SIG-M5 treated with dmso at 0.1 percent for 504 hours (cell line): ENCODE results near the gene RPL14.
A peak's percentile ranks its signal among the peaks of the same experiment; 100 is the strongest.
"Not testable (repeated sequence)": the region's sequence is repeated elsewhere in the genome, so short reads cannot be mapped to it uniquely, and the experiment has no call there.

Source experiments
- DNase-seq: peaks from one replicate; lab custom pipeline; 2025; ENCODE audit not compliant: unreplicated experiment; lab: John Stamatoyannopoulos, UW

The RPL14 gene

GRCh38 chr3:40456940-40457823 is at the start of gene RPL14:
TSS of gene RPL14 (plus strand) at chr3:40457339. CDS start at chr3:40457472, 133 bp downstream.
- DNase-seq = peak; percentile 96

GRCh38 chr3:40407611-40408010 is 49.5 kb upstream of the RPL14 start:
- DNase-seq = no peak

GRCh38 chr3:40414270-40414669 is 42.9 kb upstream of the RPL14 start:
- DNase-seq = no peak

DNA sequence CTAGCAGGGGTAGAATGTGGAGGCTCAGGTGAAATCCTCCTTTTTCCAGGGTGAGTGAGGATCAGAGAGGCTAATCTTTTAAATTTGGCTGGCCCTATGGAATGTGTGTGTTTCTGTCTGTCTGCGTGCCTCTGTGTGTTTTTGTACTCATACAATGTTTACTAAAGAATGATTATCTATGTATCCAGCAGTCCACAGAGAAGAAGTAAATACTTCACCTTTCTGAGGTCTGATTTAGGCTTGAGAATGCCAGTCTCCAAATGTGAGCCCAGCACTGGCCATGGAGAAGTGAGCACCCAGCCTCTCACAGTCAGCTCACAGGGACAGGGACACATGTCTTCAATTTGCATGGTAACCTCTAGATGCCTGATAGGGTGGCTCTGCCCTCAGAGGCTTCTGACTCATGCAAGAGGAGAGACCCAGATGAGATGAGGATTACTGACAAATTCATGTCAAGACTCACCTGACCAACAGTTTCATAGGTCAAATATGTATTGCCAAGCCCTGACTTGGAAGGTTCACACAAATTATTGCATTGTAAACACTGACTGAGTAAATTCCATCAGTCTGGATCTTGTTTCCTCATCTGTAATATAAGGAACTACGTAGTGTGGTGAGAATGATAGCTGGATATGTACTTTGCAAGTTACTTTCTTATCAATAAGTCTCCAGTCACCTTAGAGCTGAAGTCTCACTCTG is 39.1 kb upstream of the RPL14 start:
- DNase-seq = peak; percentile 33

GRCh38 chr3:40422861-40423260 is 34.3 kb upstream of the RPL14 start:
- no peak for DNase-seq

DNA sequence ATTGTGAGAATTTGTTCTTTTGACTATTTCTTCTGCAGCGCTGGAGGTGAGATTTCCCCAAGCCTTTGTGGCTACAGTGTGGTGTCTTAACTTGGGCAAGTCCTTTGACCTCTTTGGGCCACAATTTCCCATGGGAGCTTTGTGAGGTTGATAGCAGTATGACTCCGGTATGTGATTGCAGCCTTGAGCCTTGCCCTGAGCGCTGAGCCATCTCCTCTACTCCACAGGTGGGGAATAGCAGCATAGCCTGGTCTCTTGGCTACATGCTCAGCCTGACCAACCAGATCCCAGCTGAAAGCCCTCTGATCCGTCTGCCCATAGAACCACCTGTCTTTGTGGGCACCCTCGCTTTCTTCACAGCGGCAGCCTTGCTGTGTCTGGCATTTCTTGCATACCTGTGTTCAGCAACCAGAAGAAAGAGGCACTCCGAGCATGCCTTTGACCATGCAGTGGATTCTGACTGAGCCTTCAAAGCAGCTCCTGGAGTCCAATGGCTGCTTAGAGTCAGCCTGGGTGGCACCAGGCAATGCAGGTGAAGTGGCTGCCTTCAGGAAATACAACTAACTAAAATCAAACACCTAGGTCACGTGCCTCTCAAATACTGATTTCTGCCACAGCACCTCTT is 30.0 kb upstream of the RPL14 start:
- DNase-seq = no peak

GRCh38 chr3:40432793-40433192 is 24.3 kb upstream of the RPL14 start:
- no peak for DNase-seq

DNA sequence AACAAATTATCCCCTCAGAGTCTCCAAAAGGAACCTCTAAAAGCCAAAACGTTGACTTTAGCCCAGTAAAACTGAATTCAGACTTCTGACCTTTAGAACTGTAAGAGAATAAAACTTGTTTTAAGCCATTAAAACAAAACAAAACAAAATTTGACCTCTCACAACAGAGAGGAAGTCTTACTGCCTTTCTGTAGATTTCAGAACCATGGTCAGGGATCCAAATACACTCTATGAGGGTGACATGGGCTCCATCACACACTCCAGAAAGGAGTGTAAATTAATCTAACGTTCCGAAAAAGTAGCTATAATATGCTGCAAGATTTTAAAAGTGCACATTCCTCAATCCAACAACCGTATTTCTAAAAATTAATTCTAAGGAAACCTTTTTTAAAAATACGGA is 19.2 kb upstream of the RPL14 start:
- DNase-seq = no peak

DNA sequence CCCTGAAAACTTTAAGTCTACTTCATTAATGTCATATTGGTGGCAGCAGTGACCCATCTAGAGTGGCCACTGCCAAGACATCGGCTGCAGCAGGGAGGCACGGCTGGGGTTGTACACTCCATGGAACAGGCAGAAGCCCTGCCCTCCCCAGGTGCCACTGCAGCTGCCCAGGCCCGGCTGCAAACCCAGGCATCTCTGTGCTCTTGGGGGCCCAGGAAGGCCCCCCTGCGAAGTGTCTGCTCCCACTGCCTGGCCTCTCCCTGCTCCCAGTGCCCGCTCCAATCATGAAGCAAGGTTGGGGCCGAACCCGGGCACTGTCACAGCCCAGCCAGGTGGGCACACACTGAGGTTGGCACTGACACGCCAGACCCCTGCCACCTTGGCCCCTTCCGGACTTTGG is 12.1 kb upstream of the RPL14 start:
- DNase-seq = no peak

GRCh38 chr3:40445880-40446279 is 11.3 kb upstream of the RPL14 start:
- no peak for DNase-seq

DNA sequence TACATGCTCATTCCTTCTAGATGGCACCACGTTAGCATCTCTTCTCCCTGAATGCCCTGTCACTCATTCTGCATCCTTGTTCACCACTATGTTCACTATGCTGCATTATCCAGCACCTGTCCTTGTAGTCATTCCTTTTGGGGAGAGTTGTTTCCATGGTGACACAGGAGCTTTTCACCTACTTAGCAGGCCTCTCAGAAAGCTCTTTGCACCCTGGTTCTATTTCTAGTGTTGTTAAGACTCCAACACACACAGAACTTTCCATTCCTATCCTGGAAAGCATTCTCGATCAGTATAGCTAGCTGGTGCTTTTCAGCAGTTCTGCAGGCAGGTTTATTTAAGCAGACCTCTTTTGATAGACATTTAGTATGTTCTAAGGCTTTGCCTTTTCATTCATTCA is 6.7 kb upstream of the RPL14 start:
- no peak for DNase-seq

DNA sequence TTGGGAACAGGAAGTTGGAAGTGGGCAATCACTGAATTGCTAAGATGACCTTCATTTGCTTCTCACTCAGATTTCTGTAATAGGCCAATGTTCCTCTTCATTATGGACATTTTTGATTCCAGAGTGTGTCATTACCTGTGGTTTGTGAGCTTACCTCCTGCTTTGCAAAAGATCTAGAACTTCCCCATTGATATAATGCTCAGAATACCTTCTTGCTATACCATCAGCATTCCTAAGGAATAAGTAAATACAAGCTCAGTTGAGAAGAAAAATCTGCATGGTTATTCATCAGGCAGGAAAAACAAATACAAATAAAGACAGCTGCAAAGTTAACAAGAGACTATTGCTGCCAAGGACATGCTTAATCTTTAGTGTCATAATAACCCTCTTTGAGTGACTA is 5.6 kb upstream of the RPL14 start:
- DNase-seq = no peak

DNA sequence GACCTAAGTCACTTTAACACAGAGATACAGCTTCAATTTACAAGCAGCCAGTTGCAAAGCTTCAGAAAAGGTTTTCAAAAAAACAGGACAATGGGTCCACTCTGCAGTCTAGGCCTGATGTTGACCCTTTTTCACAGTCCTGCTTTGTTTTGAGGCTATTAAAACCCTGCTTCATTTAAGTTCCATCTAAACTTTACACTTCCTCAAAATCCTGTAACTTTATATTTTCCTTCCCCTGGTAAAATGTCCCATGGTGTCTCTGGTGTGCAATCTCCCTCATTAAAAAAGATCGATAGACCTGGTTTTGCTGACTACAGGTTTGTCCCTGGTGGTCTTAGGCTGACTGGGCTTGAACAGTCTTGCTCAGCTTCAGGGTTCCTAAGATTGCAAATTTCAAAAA is 5.1 kb upstream of the RPL14 start:
- DNase-seq = no peak

DNA sequence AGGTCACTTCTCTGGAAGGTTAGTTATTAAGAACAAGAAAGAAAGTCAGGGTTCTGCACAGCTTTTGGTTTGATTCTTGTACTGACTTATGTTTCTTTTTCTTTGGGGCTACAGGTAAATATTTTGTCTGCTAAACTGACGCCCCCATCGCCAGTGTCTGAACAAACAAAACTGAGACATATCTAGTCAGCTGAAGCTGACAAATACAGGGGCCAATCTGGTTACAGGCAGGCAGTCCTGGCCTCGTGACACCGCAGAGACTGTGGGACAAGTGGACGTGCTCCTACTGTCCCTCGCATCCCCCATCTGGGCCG is 4.6 kb upstream of the RPL14 start:
- no peak for DNase-seq

DNA sequence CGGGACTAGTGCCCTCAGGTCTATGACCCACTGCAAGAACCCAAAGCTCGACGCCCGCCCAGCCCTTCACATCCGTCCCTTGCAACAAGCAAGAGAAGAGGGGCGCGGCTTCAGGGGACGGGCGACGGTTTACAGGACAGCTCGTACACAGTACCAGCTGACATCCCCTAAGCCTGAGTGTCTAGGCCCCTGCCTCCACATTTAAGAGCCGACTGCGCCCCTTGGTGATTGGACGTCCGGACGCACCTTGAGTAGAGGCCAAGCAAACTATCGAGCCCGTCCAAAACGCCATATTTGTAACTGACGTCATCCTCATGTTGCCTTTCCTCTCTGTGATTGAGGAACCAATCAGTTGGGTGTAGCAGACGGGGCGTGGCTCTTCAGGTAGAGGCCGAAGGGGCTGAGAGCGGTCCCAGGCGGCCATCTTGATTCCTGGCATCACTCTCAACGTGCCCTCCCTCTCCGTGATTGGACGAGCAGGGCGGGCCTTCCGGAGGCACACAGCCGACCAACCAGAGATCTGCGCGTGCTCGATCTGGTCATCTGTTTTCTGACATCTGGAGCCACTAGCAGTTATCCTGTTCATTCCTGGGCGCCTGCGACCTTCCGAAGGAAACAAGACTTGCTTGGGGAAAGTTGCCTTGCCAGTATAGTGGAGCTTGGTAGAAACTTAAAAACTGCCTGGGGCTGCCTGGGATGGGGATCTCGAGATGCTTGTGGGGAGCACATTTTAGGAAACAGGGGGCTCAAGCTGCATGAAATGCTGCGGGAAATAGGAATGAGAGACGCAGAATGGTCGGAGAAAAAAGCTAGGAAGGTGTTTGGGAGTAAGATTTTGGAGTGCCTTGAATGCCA is 4.0 kb upstream of the RPL14 start:
- DNase-seq = peak; percentile 100

DNA sequence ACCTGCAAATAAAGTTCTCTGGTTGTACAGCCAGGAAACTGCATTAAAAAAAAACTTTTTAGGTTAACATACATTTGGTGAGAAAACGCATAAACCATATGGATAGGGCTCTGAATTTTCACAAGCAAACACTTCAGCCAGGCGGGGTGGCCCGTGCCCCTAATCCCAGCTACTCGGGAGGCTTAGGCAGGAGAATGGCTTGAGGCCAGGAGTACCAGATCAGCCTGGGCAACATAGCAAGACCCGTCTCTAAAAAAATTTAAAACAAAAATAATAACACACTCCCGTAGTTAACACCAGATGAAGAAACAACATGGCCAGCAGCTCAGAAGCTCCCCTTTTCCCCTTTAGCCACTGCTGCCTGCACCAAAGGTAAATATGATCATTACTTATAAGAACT is 3.2 kb upstream of the RPL14 start:
- DNase-seq = no peak

GRCh38 chr3:40455328-40455727 is 1.8 kb upstream of the RPL14 start:
- no peak for DNase-seq

DNA sequence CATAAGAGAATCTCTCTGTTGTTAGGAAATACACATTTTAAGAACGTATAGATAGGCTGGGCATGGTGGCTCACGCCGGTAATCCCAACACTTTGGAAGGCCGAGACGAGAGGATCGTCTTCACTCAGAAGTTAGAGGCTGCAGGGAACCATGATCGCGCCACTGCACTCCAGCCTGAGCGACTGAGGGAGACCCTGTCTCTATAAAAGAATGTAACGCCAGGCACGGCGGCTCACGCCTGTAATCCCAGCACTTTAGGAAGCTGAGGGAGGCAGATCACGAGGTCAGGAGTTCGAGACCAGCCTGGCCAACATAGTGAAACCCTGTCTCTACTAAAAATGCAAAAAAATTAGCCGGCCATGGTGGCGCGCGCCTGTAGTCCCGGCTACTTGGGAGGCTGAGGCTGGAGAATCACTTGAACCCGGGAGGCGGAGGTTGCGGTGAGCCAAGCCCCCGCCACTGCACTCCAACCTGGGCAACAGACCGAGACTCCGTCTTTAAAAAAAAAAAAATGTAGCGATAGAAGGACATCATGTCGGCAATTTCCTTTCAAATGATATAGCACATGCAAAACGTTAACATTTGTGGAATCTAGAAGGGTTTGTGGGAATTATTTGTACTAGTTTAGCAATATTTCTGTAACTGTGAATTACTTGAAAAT is 730 bp upstream of the RPL14 start:
- no peak for DNase-seq

DNA sequence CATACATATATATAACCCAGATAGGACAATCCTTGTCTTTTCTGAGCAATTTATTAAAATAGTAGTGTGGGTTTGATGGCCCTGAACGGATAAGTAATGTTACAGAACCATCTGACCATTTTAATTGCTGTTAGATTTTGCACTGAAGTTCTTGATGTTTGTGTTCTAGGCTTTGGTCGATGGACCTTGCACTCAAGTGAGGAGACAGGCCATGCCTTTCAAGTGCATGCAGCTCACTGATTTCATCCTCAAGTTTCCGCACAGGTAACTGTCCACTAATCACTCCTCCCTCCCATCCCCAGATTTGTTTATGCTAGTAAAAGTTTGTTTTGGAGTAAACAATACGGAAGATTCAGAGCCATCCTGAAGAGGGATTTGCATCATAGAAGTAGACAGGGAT is 1.3 kb downstream of the RPL14 start:
- no peak for DNase-seq

DNA sequence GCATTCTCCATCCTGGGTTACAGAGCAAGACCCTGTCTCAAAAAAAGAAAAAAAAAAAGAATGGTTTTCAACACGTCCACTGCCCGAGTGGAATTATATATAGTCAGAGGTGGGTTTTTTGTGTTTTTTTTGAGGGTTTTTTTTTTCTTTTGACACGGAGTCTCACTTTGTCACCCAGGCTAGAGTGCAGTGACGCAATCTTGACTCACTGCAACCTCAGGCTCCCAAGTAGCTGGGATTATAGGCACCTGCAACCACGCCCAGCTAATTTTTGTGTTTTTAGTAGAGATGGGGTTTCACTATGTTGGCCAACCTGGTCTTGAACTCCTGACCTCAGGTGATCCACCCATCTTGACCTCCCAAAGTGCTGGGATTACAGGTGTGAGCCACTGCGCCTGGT is 3.3 kb downstream of the RPL14 start:
- not testable (repeated sequence) for DNase-seq

DNA sequence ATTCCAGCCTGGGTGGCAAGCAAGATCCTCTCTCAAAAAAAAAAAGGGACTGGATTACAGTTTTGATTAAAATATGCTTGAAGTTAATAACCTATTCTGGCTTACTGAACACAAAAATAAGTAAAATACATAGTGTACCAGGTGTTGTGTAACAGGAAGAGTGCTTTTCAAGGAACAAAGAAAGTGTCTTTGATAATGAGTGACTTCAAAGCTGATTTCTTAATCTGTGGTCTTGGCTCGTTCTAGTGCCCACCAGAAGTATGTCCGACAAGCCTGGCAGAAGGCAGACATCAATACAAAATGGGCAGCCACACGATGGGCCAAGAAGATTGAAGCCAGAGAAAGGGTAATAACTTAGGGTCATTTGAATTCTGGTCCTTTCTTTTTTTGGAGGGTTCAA is 4.0 kb downstream of the RPL14 start:
- DNase-seq = no peak
